Lower lobe of right lung (tissue), 2 donors: ENCODE measurements around the gene AOAH. TPM values are rescaled to one million over a fixed set of nuclear protein-coding genes. Genes with fewer than 3 reads are reported as not detected.

Source experiments
- ATAC-seq, 2 donors: fragments of 200-7000 bp; cut with Tn5 transposase; one replicate each; pipeline ENCODE4 v1.9.1; 2020 to 2022; ENCODE audit warnings: mild to moderate bottlenecking in 2 of 2, moderate library complexity in 2 of 2
- DNase-seq: peaks from one replicate; pipeline ENCODE4 v3.0.0-alpha.2; 2020
- H3K27ac ChIP-seq: fragments of 200-600 bp; one replicate; pipeline ENCODE4 v1.8.0; 2022
- H3K27me3 ChIP-seq: fragments of 200-600 bp; one replicate; pipeline ENCODE4 v1.8.0; 2022; ENCODE audit warnings: low read depth
- H3K36me3 ChIP-seq: fragments of 200-600 bp; one replicate; pipeline ENCODE4 v1.8.0; 2022; ENCODE audit warnings: mild to moderate bottlenecking
- H3K4me1 ChIP-seq: fragments of 200-600 bp; one replicate; pipeline ENCODE4 v1.8.0; 2022
- H3K4me3 ChIP-seq: fragments of 200-600 bp; one replicate; pipeline ENCODE4 v1.8.0; 2022; ENCODE audit warnings: mild to moderate bottlenecking
- H3K9me3 ChIP-seq: fragments of 200-600 bp; one replicate; pipeline ENCODE4 v1.8.0; 2022
- CTCF ChIP-seq: fragments of 200-600 bp; IDR thresholded peaks from one replicate; pipeline ENCODE4 v1.8.0; 2022; ENCODE audit warnings: antibody characterized with exemption, mild to moderate bottlenecking
- intact Hi-C: fragments of 100-400 bp; cut with DNase I; formaldehyde crosslinking; loops from one replicate; pipeline ENCODE4 v1.11.0; 2022
- total RNA-seq: library from RNA; stranded (reverse); fragmentation: NEBNext Ultra II Directional; extraction: Animal tissue kit (Norgen Biotek cat#: 25700); gene quantifications from one replicate; pipeline ENCODE4 v1.2.1, GENCODE V29; 2021
- donor health status: DM: no; HTN: yes; CAD: no; lungs with severe emphysema.

AOAH gene
- total RNA-seq, 1 donor from 2014 or later: 29.2 TPM

GRCh38 chr7:36683695-36684357 is 40.5 kb downstream of the AOAH start:
- no peak for ATAC-seq
- no peak for TF ChIP-seq CTCF
- no peaks in the 10 kb centered on the region for H3K4me1 ChIP-seq
- DNase-seq: no peak
- no peak overlapping the region for H3K4me3 ChIP-seq
- H3K36me3 ChIP-seq: no peaks in the 10 kb centered on the region
- intact Hi-C loops: no loop called here
- no peaks in the 10 kb centered on the region for H3K27me3 ChIP-seq
- H3K27ac ChIP-seq: no peak overlapping the region
- H3K9me3 ChIP-seq: no peaks in the 10 kb centered on the region

- no peak for TF ChIP-seq CTCF
- no peaks in the 10 kb centered on the region for H3K9me3 ChIP-seq
- H3K27me3 ChIP-seq: no peaks in the 10 kb centered on the region
- DNase-seq (no peak), ATAC-seq (no peak)
- no peak overlapping the region for H3K27ac ChIP-seq
- H3K4me1 ChIP-seq: no peaks in the 10 kb centered on the region
- intact Hi-C loops: no loop called here
- H3K4me3 ChIP-seq: no peak overlapping the region
- H3K36me3 ChIP-seq: no peaks in the 10 kb centered on the region
Observed at GRCh38 chr7:36683111-36683510, 41.2 kb downstream of the AOAH start.

- Histone ChIP-seq H3K36me3 (no peaks in the 10 kb centered on the region), H3K27ac (no peak overlapping the region), H3K4me3 (no peak overlapping the region), H3K9me3 (no peaks in the 10 kb centered on the region), H3K27me3 (no peaks in the 10 kb centered on the region), H3K4me1 (no peaks in the 10 kb centered on the region)
- intact Hi-C loops: no loop called here
- ATAC-seq (no peak), DNase-seq (no peak)
- no peak for TF ChIP-seq CTCF
Observed at GRCh38 chr7:36682102-36682501, 42.2 kb downstream of the AOAH start.

- intact Hi-C loops: no loop called here
- H3K4me3 ChIP-seq: no peak overlapping the region
- DNase-seq: no peak
- H3K4me1 ChIP-seq: no peaks in the 10 kb centered on the region
- no peak for ATAC-seq
- H3K9me3 ChIP-seq: no peaks in the 10 kb centered on the region
- no peak for TF ChIP-seq CTCF
- H3K27ac ChIP-seq: no peak overlapping the region
- H3K36me3 ChIP-seq: no peaks in the 10 kb centered on the region
- H3K27me3 ChIP-seq: no peaks in the 10 kb centered on the region
Observed at GRCh38 chr7:36677769-36678437, 46.4 kb downstream of the AOAH start.

GRCh38 chr7:36673703-36674102 is 50.6 kb downstream of the AOAH start:
- intact Hi-C loops: no loop called here
- H3K9me3 ChIP-seq: no peaks in the 10 kb centered on the region
- ATAC-seq: no peak

More at GRCh38 chr7:36673703-36674102, 50.6 kb downstream of the AOAH start:
- Histone ChIP-seq H3K27me3 (no peaks in the 10 kb centered on the region), H3K4me3 (no peak overlapping the region), H3K4me1 (no peaks in the 10 kb centered on the region), H3K36me3 (no peaks in the 10 kb centered on the region), H3K27ac (no peak overlapping the region)
- DNase-seq: no peak
- no peak for TF ChIP-seq CTCF
